Neuron (in vitro differentiated cells): ENCODE data around the gene FBXO47.
"Not testable (repeated sequence)": the region's sequence is repeated elsewhere in the genome, so short reads cannot be mapped to it uniquely, and the experiment has no call there.

Source experiments
- H2AFZ ChIP-seq: one replicate; pipeline ENCODE4 v1.6.1; 2013; ENCODE audit warnings: low read depth, mild to moderate bottlenecking, inconsistent platforms, low read length, moderate library complexity
- H3K27me3 ChIP-seq: one replicate; pipeline ENCODE4 v1.6.1; 2013; ENCODE audit warnings: low read length; ENCODE audit not compliant: insufficient read depth
- H3K36me3 ChIP-seq: one replicate; pipeline ENCODE4 v1.6.1; 2013; ENCODE audit warnings: low read length; ENCODE audit not compliant: insufficient read depth
- H3K4me1 ChIP-seq: one replicate; pipeline ENCODE4 v1.6.1; 2013; ENCODE audit warnings: low read length; ENCODE audit not compliant: insufficient read depth
- H3K4me3 ChIP-seq: 2 replicates; pipeline ENCODE4 v1.5.1; 2013; ENCODE audit warnings: mild to moderate bottlenecking, low read length, moderate library complexity
- H3K9me3 ChIP-seq: one replicate; pipeline ENCODE4 v1.6.1; 2013; ENCODE audit warnings: low read length

FBXO47 gene

GRCh38 chr17:39000021-39000601, 32.9 kb upstream of the FBXO47 start:
- Histone ChIP-seq H3K4me1 (no peaks in the 10 kb centered on the region), H3K4me3 (no peak overlapping the region), H3K9me3 (peaks cover 1% of the 10 kb centered on the region), H3K36me3 (no peaks in the 10 kb centered on the region), H3K27me3 (no peaks in the 10 kb centered on the region), H2AFZ (no peak overlapping the region)

- Histone ChIP-seq H2AFZ (no peak overlapping the region), H3K9me3 (peaks cover 1% of the 10 kb centered on the region), H3K36me3 (no peaks in the 10 kb centered on the region), H3K27me3 (no peaks in the 10 kb centered on the region), H3K4me3 (no peak overlapping the region), H3K4me1 (no peaks in the 10 kb centered on the region)
Observed at GRCh38 chr17:38996660-38997337, 29.6 kb upstream of the FBXO47 start.

GRCh38 chr17:38994026-38994425, 26.8 kb upstream of the FBXO47 start:
- no peak overlapping the region for H3K4me3 ChIP-seq
- H2AFZ ChIP-seq: no peak overlapping the region
- no peaks in the 10 kb centered on the region for H3K27me3 ChIP-seq
- H3K4me1 ChIP-seq: no peaks in the 10 kb centered on the region
- H3K9me3 ChIP-seq: peaks cover 1% of the 10 kb centered on the region
- no peaks in the 10 kb centered on the region for H3K36me3 ChIP-seq

- no peak overlapping the region for H2AFZ ChIP-seq
- no peaks in the 10 kb centered on the region for H3K9me3 ChIP-seq
- no peak overlapping the region for H3K4me3 ChIP-seq
- no peaks in the 10 kb centered on the region for H3K4me1 ChIP-seq
- no peaks in the 10 kb centered on the region for H3K27me3 ChIP-seq
- H3K36me3 ChIP-seq: no peaks in the 10 kb centered on the region
Observed at GRCh38 chr17:38984666-38985065, 17.5 kb upstream of the FBXO47 start.

GRCh38 chr17:38982858-38983746, 15.9 kb upstream of the FBXO47 start:
- Histone ChIP-seq H3K4me1 (no peaks in the 10 kb centered on the region), H3K36me3 (no peaks in the 10 kb centered on the region), H2AFZ (no peak overlapping the region), H3K27me3 (no peaks in the 10 kb centered on the region), H3K4me3 (no peak overlapping the region), H3K9me3 (no peaks in the 10 kb centered on the region)

GRCh38 chr17:38981636-38982035, 14.4 kb upstream of the FBXO47 start:
- no peaks in the 10 kb centered on the region for H3K9me3 ChIP-seq
- H2AFZ ChIP-seq: no peak overlapping the region
- H3K4me1 ChIP-seq: no peaks in the 10 kb centered on the region
- H3K4me3 ChIP-seq: no peak overlapping the region
- H3K27me3 ChIP-seq: no peaks in the 10 kb centered on the region
- no peaks in the 10 kb centered on the region for H3K36me3 ChIP-seq

- Histone ChIP-seq H3K9me3 (no peaks in the 10 kb centered on the region), H3K4me1 (no peaks in the 10 kb centered on the region), H3K36me3 (no peaks in the 10 kb centered on the region), H2AFZ (no peak overlapping the region), H3K27me3 (no peaks in the 10 kb centered on the region), H3K4me3 (no peak overlapping the region)
Observed at GRCh38 chr17:38980490-38981217, 13.5 kb upstream of the FBXO47 start.

- H3K36me3 ChIP-seq: no peaks in the 10 kb centered on the region
- H3K9me3 ChIP-seq: no peaks in the 10 kb centered on the region
- H3K27me3 ChIP-seq: no peaks in the 10 kb centered on the region
- no peak overlapping the region for H3K4me3 ChIP-seq
- no peak overlapping the region for H2AFZ ChIP-seq
- no peaks in the 10 kb centered on the region for H3K4me1 ChIP-seq
Observed at GRCh38 chr17:38978180-38978579, 11.0 kb upstream of the FBXO47 start.

- H3K36me3 ChIP-seq, H2AFZ ChIP-seq, H3K4me1 ChIP-seq, H3K9me3 ChIP-seq, H3K4me3 ChIP-seq, H3K27me3 ChIP-seq: not testable (repeated sequence)
Observed at GRCh38 chr17:38976187-38976551, 9.0 kb upstream of the FBXO47 start.

GRCh38 chr17:38970804-38971203, 3.6 kb upstream of the FBXO47 start:
- H3K36me3 ChIP-seq: no peaks in the 10 kb centered on the region
- no peaks in the 10 kb centered on the region for H3K4me1 ChIP-seq
- H3K9me3 ChIP-seq: no peaks in the 10 kb centered on the region
- H3K4me3 ChIP-seq: no peak overlapping the region
- no peak overlapping the region for H2AFZ ChIP-seq
- no peaks in the 10 kb centered on the region for H3K27me3 ChIP-seq

- H3K27me3 ChIP-seq: no peaks in the 10 kb centered on the region
- H3K9me3 ChIP-seq: no peaks in the 10 kb centered on the region
- no peak overlapping the region for H2AFZ ChIP-seq
- no peak overlapping the region for H3K4me3 ChIP-seq
- no peaks in the 10 kb centered on the region for H3K36me3 ChIP-seq
- H3K4me1 ChIP-seq: no peaks in the 10 kb centered on the region
Observed at GRCh38 chr17:38970128-38970527, 2.9 kb upstream of the FBXO47 start.

- Histone ChIP-seq H2AFZ (no peak overlapping the region), H3K36me3 (no peaks in the 10 kb centered on the region), H3K4me3 (no peak overlapping the region), H3K9me3 (no peaks in the 10 kb centered on the region), H3K27me3 (no peaks in the 10 kb centered on the region), H3K4me1 (no peaks in the 10 kb centered on the region)
Observed at GRCh38 chr17:38969281-38969680, 2.1 kb upstream of the FBXO47 start.

GRCh38 chr17:38961413-38961812, 5.8 kb downstream of the FBXO47 start:
- Histone ChIP-seq H3K4me1 (no peaks in the 10 kb centered on the region), H3K9me3 (no peaks in the 10 kb centered on the region), H2AFZ (no peak overlapping the region), H3K27me3 (no peaks in the 10 kb centered on the region), H3K36me3 (no peaks in the 10 kb centered on the region), H3K4me3 (no peak overlapping the region)
